NCI-H128 (cell line): Measurements from ENCODE around the gene ZNF784.
A peak's percentile ranks its signal among the peaks of the same experiment; 100 is the strongest.

Experiments used
- DNase-seq: peaks from one replicate; lab custom pipeline; 2025; ENCODE audit not compliant: unreplicated experiment; lab: John Stamatoyannopoulos, UW

Gene ZNF784

DNA sequence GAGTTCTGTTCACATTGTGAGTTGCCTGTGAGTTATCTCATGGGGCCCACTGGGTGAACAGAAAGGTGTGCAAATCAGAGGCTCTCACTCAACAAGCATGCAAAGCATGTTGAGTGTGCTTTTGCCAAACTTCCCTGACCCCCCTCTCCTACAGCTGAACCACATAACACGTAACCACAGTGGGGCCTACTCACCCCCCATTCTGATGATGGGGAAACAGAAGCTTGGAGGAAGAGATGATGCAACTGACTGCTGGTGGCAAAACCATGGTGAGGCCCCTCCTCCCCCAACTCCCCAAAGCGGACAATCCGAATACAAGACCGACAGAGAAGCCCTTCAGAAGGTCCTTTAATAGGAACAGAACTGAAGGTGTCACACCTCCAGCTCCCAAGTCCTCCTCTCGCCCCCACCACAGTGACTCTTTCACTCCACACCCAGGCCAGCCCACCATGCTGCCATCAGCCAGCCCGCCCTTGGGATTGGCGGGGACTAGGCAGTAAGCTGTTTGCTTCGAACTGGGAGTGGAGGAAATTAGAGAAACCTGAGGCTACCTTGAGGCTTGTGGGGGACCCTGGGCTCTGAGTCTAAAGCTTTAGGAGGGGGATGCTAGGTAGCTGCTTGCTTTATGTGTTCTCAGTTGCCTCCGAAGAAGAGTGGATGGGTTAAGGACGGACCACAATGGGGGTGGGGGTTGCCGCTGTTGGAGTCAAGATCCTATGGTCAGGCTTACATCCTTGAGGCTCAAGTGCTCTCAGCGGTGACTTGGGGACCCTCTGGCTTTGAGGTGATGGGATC is 3.8 kb downstream of the ZNF784 start:
- no peak for DNase-seq

DNA sequence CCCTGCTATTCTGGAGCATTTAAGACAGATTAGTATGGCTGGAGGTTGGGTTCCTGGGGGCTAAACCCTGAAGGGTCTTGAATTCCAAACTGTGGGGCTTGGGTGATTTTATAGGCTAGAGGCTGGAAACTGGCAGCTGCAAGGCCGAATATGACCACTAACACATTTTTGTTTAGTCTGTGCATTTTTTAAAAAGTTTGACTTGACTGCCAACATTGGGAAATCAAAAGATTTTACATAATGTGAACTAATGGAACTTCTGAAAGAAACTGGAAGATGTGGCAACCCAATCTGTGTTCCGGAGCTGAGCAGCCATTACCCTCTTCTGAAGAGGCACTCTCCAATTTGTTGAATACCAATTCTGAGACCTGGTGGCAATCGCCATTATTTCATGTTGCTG is 5.1 kb downstream of the ZNF784 start:
- no peak for DNase-seq

- DNase-seq, result no peak
Measured at GRCh38 chr19:55618426-55618825, 5.9 kb downstream of the ZNF784 start.

DNA sequence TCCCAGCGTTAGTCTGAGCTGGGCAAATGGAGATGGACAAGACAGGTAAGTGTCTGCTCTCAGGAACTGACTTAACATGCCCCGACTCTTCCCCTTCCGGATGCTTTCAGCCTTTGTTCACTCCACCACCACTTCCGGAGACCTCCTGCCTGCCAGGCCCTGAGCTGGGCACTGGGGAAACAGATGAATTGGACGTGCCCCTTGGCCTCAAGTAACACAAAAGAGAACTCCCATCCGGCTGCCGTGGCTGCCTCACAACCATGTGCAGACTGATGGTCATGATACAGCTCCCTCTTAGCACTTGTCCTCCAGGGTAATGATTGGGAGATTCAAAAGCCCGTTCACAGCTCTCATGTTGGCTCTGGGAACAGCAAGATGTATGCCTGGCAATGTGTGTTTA is 6.9 kb downstream of the ZNF784 start:
- DNase-seq, result no peak

- DNase-seq, result no peak
Measured at GRCh38 chr19:55616395-55616875, 7.9 kb downstream of the ZNF784 start.

DNA sequence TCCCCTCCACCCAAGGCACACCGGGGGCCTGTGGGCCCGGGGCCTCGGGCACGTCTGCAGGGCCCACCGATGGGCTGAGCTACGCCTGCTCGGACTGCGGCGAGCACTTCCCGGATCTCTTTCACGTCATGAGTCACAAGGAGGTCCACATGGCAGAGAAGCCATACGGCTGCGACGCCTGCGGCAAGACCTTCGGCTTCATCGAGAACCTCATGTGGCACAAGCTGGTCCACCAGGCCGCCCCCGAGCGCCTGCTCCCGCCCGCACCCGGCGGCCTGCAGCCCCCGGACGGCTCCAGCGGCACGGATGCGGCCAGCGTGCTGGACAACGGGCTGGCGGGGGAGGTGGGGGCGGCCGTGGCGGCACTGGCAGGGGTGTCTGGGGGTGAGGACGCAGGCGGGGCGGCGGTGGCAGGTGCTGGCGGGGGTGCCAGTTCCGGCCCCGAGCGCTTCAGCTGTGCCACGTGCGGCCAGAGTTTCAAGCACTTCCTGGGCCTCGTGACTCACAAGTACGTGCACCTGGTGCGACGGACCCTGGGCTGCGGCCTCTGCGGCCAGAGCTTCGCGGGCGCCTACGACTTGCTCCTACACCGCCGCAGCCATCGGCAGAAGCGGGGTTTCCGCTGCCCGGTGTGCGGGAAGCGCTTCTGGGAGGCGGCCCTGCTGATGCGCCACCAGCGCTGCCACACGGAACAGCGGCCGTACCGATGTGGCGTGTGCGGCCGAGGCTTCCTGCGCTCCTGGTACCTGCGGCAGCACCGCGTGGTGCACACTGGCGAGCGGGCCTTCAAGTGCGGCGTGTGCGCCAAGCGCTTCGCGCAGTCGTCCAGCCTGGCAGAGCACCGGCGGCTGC is 8.6 kb downstream of the ZNF784 start:
- DNase-seq, result no peak

- DNase-seq, result no peak
Measured at GRCh38 chr19:55614711-55615542, 9.4 kb downstream of the ZNF784 start.

GRCh38 chr19:55613930-55614710 is 10.2 kb downstream of the ZNF784 start:
- DNase-seq, result no peak

DNA sequence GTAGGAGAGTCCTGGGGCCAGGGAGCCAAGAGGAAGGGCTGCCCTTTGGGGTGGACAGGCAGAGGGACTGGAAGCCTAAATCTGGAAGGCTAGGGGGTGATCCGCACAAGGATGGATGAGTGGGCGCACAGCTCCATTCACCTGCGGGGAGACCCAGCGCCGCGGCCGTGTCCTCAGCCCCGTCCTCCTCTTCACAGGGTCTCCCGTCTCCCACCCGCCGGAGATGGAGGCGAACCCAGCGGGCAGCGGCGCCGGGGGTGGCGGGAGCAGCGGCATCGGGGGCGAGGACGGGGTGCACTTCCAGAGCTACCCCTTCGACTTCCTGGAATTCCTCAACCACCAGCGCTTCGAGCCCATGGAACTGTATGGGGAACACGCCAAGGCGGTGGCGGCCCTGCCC is 11.0 kb downstream of the ZNF784 start:
- no peak for DNase-seq

- no peak for DNase-seq
Measured at GRCh38 chr19:55611983-55612645, 12.3 kb downstream of the ZNF784 start.

- no peak for DNase-seq
Measured at GRCh38 chr19:55611300-55611982, 12.9 kb downstream of the ZNF784 start.

DNA sequence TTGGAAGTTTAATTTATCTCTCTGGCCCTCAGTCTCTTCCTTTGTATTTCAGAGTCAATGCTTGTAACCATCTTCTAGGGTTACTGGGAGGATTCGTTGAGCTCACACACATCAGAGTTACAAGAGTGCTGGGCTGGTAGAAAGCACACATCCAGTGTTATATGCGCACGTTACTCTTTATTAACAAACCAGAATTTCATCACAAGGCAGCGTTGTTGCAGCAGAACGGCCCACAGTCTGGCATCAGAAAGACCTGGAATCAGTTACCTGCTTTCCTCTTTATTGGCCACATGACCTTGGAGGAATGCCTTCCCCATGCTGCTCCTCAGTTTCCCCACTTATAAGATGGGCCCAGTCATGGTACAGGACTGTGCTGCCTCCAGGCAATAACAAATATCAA is 15.0 kb downstream of the ZNF784 start:
- no peak for DNase-seq

- DNase-seq, result no peak
Measured at GRCh38 chr19:55606817-55607216, 17.5 kb downstream of the ZNF784 start.

GRCh38 chr19:55606471-55606787 is 17.9 kb downstream of the ZNF784 start:
- DNase-seq, result no peak

GRCh38 chr19:55605637-55606470 is 18.5 kb downstream of the ZNF784 start, which contains the start of gene ZNF865:
TSS of gene ZNF865 (plus strand) at chr19:55605647. CDS start at chr19:55613619, 7,972 bp downstream.
- DNase-seq, result peak; percentile 21

- peak; percentile 96 for DNase-seq
Measured at GRCh38 chr19:55605207-55605636, 19.1 kb downstream of the ZNF784 start.

GRCh38 chr19:55603581-55604292 is 20.6 kb downstream of the ZNF784 start:
- no peak for DNase-seq

GRCh38 chr19:55603115-55603514 is 21.3 kb downstream of the ZNF784 start:
- no peak for DNase-seq
